Fibroblast of villous mesenchyme (primary cell): ENCODE results near the gene FXYD4. TPM values are rescaled to one million over a fixed set of nuclear protein-coding genes. Genes with fewer than 3 reads are reported as not detected.

ENCODE experiments used
- DNase-seq: peaks from one replicate; pipeline ENCODE4 v3.0.0-alpha.2; 2010; ENCODE audit warnings: low read depth
- H3K4me3 ChIP-seq: 2 replicates; pipeline ENCODE4 v1.5.1; 2011; ENCODE audit warnings: low read depth, mild to moderate bottlenecking, low read length
- CTCF ChIP-seq: IDR thresholded peaks from 2 replicates; pipeline ENCODE4 v1.5.1; 2012; ENCODE audit warnings: low read depth, mild to moderate bottlenecking, low read length; ENCODE audit not compliant: insufficient read depth
- total RNA-seq: library from RNA; depleted of rRNA; stranded (reverse); fragments of >200 nt; gene quantifications from 2 replicates; pipeline ENCODE4 v1.2.3, GENCODE V29; 2012

FXYD4 gene
- total RNA-seq, 1 donor, result not detected

- no peak overlapping the region for H3K4me3 ChIP-seq
- TF ChIP-seq CTCF, result no peak
- DNase-seq, result no peak
These were observed 4.7 kb downstream of the FXYD4 start for GRCh38 chr10:43376046-43376635.

- no peak for DNase-seq
- no peak for TF ChIP-seq CTCF
These were observed 5.5 kb downstream of the FXYD4 start for GRCh38 chr10:43376828-43377423.

GRCh38 chr10:43377424-43377883, 6.0 kb downstream of the FXYD4 start:
- no peak for DNase-seq
- no peak overlapping the region for H3K4me3 ChIP-seq
- no peak for TF ChIP-seq CTCF

More at GRCh38 chr10:43376828-43377423, 5.5 kb downstream of the FXYD4 start:
- no peak overlapping the region for H3K4me3 ChIP-seq

- H3K4me3 ChIP-seq, result no peak overlapping the region
- peak; percentile 33 for TF ChIP-seq CTCF
- DNase-seq, result peak; percentile 63
These were observed 9.3 kb downstream of the FXYD4 start for GRCh38 chr10:43380610-43381222.

- H3K4me3 ChIP-seq, result no peak overlapping the region
- peak; percentile 46 for DNase-seq
- TF ChIP-seq CTCF, result no peak
These were observed 12.0 kb downstream of the FXYD4 start for GRCh38 chr10:43383204-43383971.

GRCh38 chr10:43384252-43385221, 13.1 kb downstream of the FXYD4 start:
- no peak for DNase-seq
- no peak overlapping the region for H3K4me3 ChIP-seq
- TF ChIP-seq CTCF, result no peak
